H1 (cell line): ENCODE results near the gene SYVN1. TPM values are rescaled to one million over a fixed set of nuclear protein-coding genes. Genes with fewer than 3 reads are reported as not detected.

Source experiments
- CTCF ChIA-PET: fragments of 300-600 bp; sonication (Branson Sonifier 250); formaldehyde crosslinking; loops from one replicate; lab custom pipeline; 2021; ENCODE audit not compliant: partially characterized antibody; lab: Charles Lee
- POLR2A ChIA-PET: fragments of 300-600 bp; sonication (Branson Sonifier 250); formaldehyde crosslinking; loops from one replicate; lab custom pipeline; 2021; ENCODE audit warnings: inconsistent platforms; ENCODE audit not compliant: partially characterized antibody; lab: Charles Lee
- DNase-seq, 2 experiments: peaks; one replicate each; pipeline versions ENCODE4 v3.0.0 to v3.0.0-alpha.2; 2010 to 2022; ENCODE audit warnings: low spot score in 2 of 2, low read depth in 1 of 2, mixed read lengths in 1 of 2
- FAIRE-seq: peaks from 2 replicates; lab custom pipeline; 2011; peaks lifted over from hg19 to GRCh38; lab: Jason Lieb, UNC
- H2AFZ ChIP-seq: 2 replicates; pipeline ENCODE4 v1.8.1; 2012; ENCODE audit warnings: low read length, inconsistent platforms
- H2AK5ac ChIP-seq: 2 replicates; pipeline ENCODE4 v1.6.1; 2013; ENCODE audit warnings: low read depth, low read length
- H2BK120ac ChIP-seq: replicated peaks from 2 replicates; pipeline ENCODE3; 2013; ENCODE audit warnings: low read depth, low read length, inconsistent platforms
- H2BK12ac ChIP-seq: 2 replicates; pipeline ENCODE4 v1.6.1; 2013; ENCODE audit warnings: low read depth, low read length
- H2BK15ac ChIP-seq: 2 replicates; pipeline ENCODE4 v1.6.1; 2013; ENCODE audit warnings: low read length
- H2BK20ac ChIP-seq: 2 replicates; pipeline ENCODE4 v1.6.1; 2013; ENCODE audit warnings: low read length
- H2BK5ac ChIP-seq: 2 replicates; pipeline ENCODE4 v1.6.1; 2013; ENCODE audit warnings: low read depth, low read length
- H3K14ac ChIP-seq: 2 replicates; pipeline ENCODE4 v1.6.1; 2013; ENCODE audit warnings: inconsistent platforms; ENCODE audit not compliant: insufficient read length
- H3K18ac ChIP-seq: 2 replicates; pipeline ENCODE4 v1.6.1; 2013; ENCODE audit warnings: low read length; ENCODE audit errors: extremely low read depth
- H3K23ac ChIP-seq: 2 replicates; pipeline ENCODE4 v1.6.1; 2013; ENCODE audit warnings: inconsistent platforms; ENCODE audit not compliant: insufficient read length
- H3K23me2 ChIP-seq: 2 replicates; pipeline ENCODE4 v1.6.1; 2013; ENCODE audit warnings: low read depth, low read length
- H3K27ac ChIP-seq: 2 replicates; pipeline ENCODE4 v1.6.1; 2011; ENCODE audit warnings: low read depth, low read length, inconsistent platforms
- H3K27me3 ChIP-seq, 4 experiments: replicated peaks in 1 of 4; 1 replicate in 1 of 4; 2 replicates in 3 of 4; pipeline versions ENCODE4 v1.6.1 to v1.8.1; 2011 to 2013; ENCODE audit warnings: low read length in 3 of 4, mild to moderate bottlenecking in 3 of 4, inconsistent platforms in 2 of 4, mixed read lengths in 2 of 4, moderate library complexity in 1 of 4; ENCODE audit not compliant: control insufficient read depth in 3 of 4, insufficient read depth in 3 of 4; ENCODE audit errors: extremely low read depth in 1 of 4
- H3K36me3 ChIP-seq, 4 experiments: 2 replicates each; pipeline versions ENCODE4 v1.6.1 to v1.8.1; 2011 to 2013; ENCODE audit warnings: mild to moderate bottlenecking in 4 of 4, low read length in 3 of 4, moderate library complexity in 2 of 4, control low read depth in 1 of 4, inconsistent platforms in 1 of 4; ENCODE audit not compliant: insufficient read depth in 4 of 4, control insufficient read depth in 2 of 4
- H3K4ac ChIP-seq: replicated peaks from 2 replicates; pipeline ENCODE3; 2013; ENCODE audit warnings: low read length, low read depth, mixed read lengths, inconsistent platforms; ENCODE audit not compliant: insufficient read length
- H3K4me1 ChIP-seq, 4 experiments: replicated peaks in 1 of 4; 1 replicate in 1 of 4; 2 replicates in 3 of 4; pipeline versions ENCODE4 v1.6.1 to v1.8.1; 2011 to 2013; ENCODE audit warnings: low read length in 3 of 4, inconsistent platforms in 2 of 4, mixed read lengths in 1 of 4; ENCODE audit not compliant: insufficient read depth in 4 of 4, control insufficient read depth in 3 of 4
- H3K4me2 ChIP-seq, 2 experiments: 2 replicates each; pipeline versions ENCODE4 v1.6.1 to v1.8.1; 2011 to 2013; ENCODE audit warnings: low read depth in 2 of 2, low read length in 2 of 2, control low read depth in 1 of 2, inconsistent platforms in 1 of 2, mild to moderate bottlenecking in 1 of 2; ENCODE audit not compliant: insufficient read depth in 1 of 2
- H3K4me3 ChIP-seq, 4 experiments: fragments of 200-600, 300-600 bp in 1 of 4; sonication (generic), shearing (Covaris generic), sonication (Bioruptor Twin) in 1 of 4; 2 replicates each; pipeline versions ENCODE4 v1.5.1 to v1.8.1; 2011 to 2016; ENCODE audit warnings: low read length in 4 of 4, low read depth in 3 of 4, control low read depth in 2 of 4, inconsistent platforms in 2 of 4, mild to moderate bottlenecking in 2 of 4, mixed read lengths in 1 of 4, moderate library complexity in 1 of 4; ENCODE audit not compliant: insufficient read depth in 2 of 4; ENCODE audit errors: extremely low read depth in 1 of 4
- H3K56ac ChIP-seq: replicated peaks from 2 replicates; pipeline ENCODE3; 2013; ENCODE audit warnings: low read depth, mild to moderate bottlenecking, mixed read lengths, low read length, inconsistent platforms; ENCODE audit not compliant: insufficient read length
- H3K79me1 ChIP-seq: 2 replicates; pipeline ENCODE4 v1.6.1; 2013; ENCODE audit warnings: low read depth, low read length, control low read depth
- H3K79me2 ChIP-seq, 2 experiments: 2 replicates each; pipeline versions ENCODE4 v1.6.1 to v1.8.1; 2012 to 2013; ENCODE audit warnings: low read length in 2 of 2, mild to moderate bottlenecking in 2 of 2, inconsistent platforms in 1 of 2; ENCODE audit not compliant: insufficient read depth in 2 of 2, control insufficient read depth in 1 of 2
- H3K9ac ChIP-seq, 4 experiments: replicated peaks in 1 of 4; 1 replicate in 1 of 4; 2 replicates in 3 of 4; pipeline versions ENCODE4 v1.6.1 to v1.8.1; 2011 to 2013; ENCODE audit warnings: low read depth in 3 of 4, low read length in 3 of 4, control low read depth in 2 of 4, mild to moderate bottlenecking in 2 of 4, moderate library complexity in 2 of 4, inconsistent platforms in 1 of 4; ENCODE audit errors: extremely low read depth in 1 of 4
- H3K9me3 ChIP-seq, 2 experiments: 2 replicates each; pipeline versions ENCODE4 v1.6.1 to v1.8.1; 2012 to 2013; ENCODE audit warnings: mild to moderate bottlenecking in 2 of 2, moderate library complexity in 2 of 2, control low read depth in 1 of 2, inconsistent platforms in 1 of 2, low read depth in 1 of 2, low read length in 1 of 2, mixed read lengths in 1 of 2; ENCODE audit not compliant: insufficient read depth in 2 of 2
- H4K20me1 ChIP-seq, 2 experiments: replicated peaks in 1 of 2; 2 replicates each; pipeline versions ENCODE3 to v1.8.1; 2011 to 2013; ENCODE audit warnings: inconsistent platforms in 2 of 2, low read length in 2 of 2, mild to moderate bottlenecking in 1 of 2; ENCODE audit not compliant: insufficient read depth in 2 of 2, control insufficient read depth in 1 of 2
- H4K5ac ChIP-seq: 2 replicates; pipeline ENCODE4 v1.6.1; 2013; ENCODE audit warnings: low read length, low read depth, mixed read lengths, inconsistent platforms; ENCODE audit not compliant: insufficient read length
- H4K8ac ChIP-seq: 2 replicates; pipeline ENCODE4 v1.8.0; 2013; ENCODE audit warnings: mild to moderate bottlenecking, moderate library complexity, low read length, inconsistent platforms; ENCODE audit not compliant: insufficient read depth; ENCODE audit errors: extremely low read depth
- H4K91ac ChIP-seq: replicated peaks from 2 replicates; pipeline ENCODE3; 2013; ENCODE audit warnings: low read length, mixed read lengths, inconsistent platforms; ENCODE audit not compliant: insufficient read length
- ASH2L ChIP-seq: fragments of 200-600, 300-600 bp; sonication (generic); IDR thresholded peaks from one replicate; pipeline ENCODE4 v1.7.1; 2017; ENCODE audit warnings: low read length
- CHD2 ChIP-seq: IDR thresholded peaks from 2 replicates; pipeline ENCODE4 v1.6.1; 2012; ENCODE audit warnings: low read length, improper control_type of control experiment
- E2F6 ChIP-seq: IDR thresholded peaks from 2 replicates; pipeline ENCODE4 v1.6.1; 2012; ENCODE audit warnings: inconsistent platforms
- GTF2F1 ChIP-seq: IDR thresholded peaks from 2 replicates; pipeline ENCODE4 v1.6.1; 2012; ENCODE audit warnings: low read depth, low read length, improper control_type of control experiment, borderline replicate concordance
- MAFK ChIP-seq: IDR thresholded peaks from 2 replicates; pipeline ENCODE4 v1.6.1; 2012; ENCODE audit warnings: low read depth, mild to moderate bottlenecking, improper control_type of control experiment, low read length
- POLR2AphosphoS5 ChIP-seq: IDR thresholded peaks from 2 replicates; pipeline ENCODE4 v1.6.1; 2011; ENCODE audit warnings: low read depth, low read length
- SP1 ChIP-seq: IDR thresholded peaks from 2 replicates; pipeline ENCODE4 v1.6.1; 2011; ENCODE audit warnings: low read depth, low read length
- SP4 ChIP-seq: IDR thresholded peaks from 2 replicates; pipeline ENCODE4 v1.6.1; 2012; ENCODE audit warnings: low read length, inconsistent platforms
- TAF7 ChIP-seq: optimal IDR thresholded peaks from 2 replicates; pipeline ENCODE3; 2011; ENCODE audit warnings: low read depth, mild to moderate bottlenecking, inconsistent platforms, low read length, moderate library complexity, borderline replicate concordance
- TEAD4 ChIP-seq: IDR thresholded peaks from 2 replicates; pipeline ENCODE4 v1.6.1; 2012; ENCODE audit warnings: low read depth, low read length, inconsistent platforms, mixed read lengths
- YY1 ChIP-seq: IDR thresholded peaks from 2 replicates; pipeline ENCODE4 v1.6.1; 2011; ENCODE audit warnings: low read depth, mild to moderate bottlenecking, low read length
- WGBS, 2 experiments: shearing (Covaris generic) in 1 of 2; methylation state at CpG; one replicate each; pipeline versions ENCODE4 v1.1.6 to v1.1.7; 2013 to 2015; ENCODE audit warnings: low lambda C conversion rate in 2 of 2, mixed read lengths in 2 of 2, inconsistent platforms in 1 of 2, low coverage in 1 of 2, missing lambda C conversion rate in 1 of 2; ENCODE audit not compliant: insufficient replicate concordance in 2 of 2, insufficient coverage in 1 of 2, insufficient read length in 1 of 2; ENCODE audit errors: extremely low coverage in 1 of 2, missing lambda C conversion rate in 1 of 2; 5-methylcytosine and 5-hydroxymethylcytosine counted together
- polyA plus RNA-seq, 7 experiments: library from polyadenylated mRNA; depleted of rRNA in 3 of 7; stranded (reverse) in 5 of 7; unstranded in 2 of 7; fragments of >200 nt in 5 of 7; fragments of 200-250 nt in 2 of 7; gene quantifications; 1 replicate in 5 of 7; 2 replicates in 1 of 7; 4 replicates in 1 of 7; pipeline versions ENCODE4 v1.2.1 to v1.2.3, GENCODE V29; 2011 to 2013; ENCODE audit warnings: missing spikeins in 2 of 7, mixed read lengths in 2 of 7
- total RNA-seq: library from RNA; stranded (reverse); fragmentation: NEBNext Ultra II Directional; extraction: Animal tissue kit (Norgen Biotek cat#: 25700); gene quantifications from 2 replicates; pipeline ENCODE4 v1.2.1, GENCODE V29; 2021

SYVN1 gene
- total and polyA plus RNA-seq, 2 of the 8 experiments (the other 6 are each of a cell fraction or from before 2014, with no cell fraction given) = 27.8 to 29.4 TPM

- no peaks in the 10 kb centered on the region for H3K27me3 ChIP-seq
- H4K5ac ChIP-seq = peak within 1 kb of the TSS; percentile 78
- 3% methylated on average over 32 of the region's 64 CpGs; no CpG with 5 or more reads in 1 of the 2 experiments for WGBS, 2 experiments
- no peak within 1 kb of the TSS for H2AFZ ChIP-seq
- H3K79me1 ChIP-seq = peaks cover 8% of the 10 kb centered on the region
- H3K4ac ChIP-seq = no peak within 1 kb of the TSS
- peak within 1 kb of the TSS; percentile 68; the same call in 1 of the 2 replicates for H2BK12ac ChIP-seq
- H3K36me3 ChIP-seq = peaks cover 0 to 13% (median 3%) of the 10 kb centered on the region in 4 experiments; a peak in 2 of 8 replicates
- H3K79me2 ChIP-seq = peaks cover 0 to 6% of the 10 kb centered on the region in 2 experiments; a peak in 1 of 4 replicates
- peak within 1 kb of the TSS; percentile 88; the same call in 1 of the 2 replicates for H2BK5ac ChIP-seq
- 0 out of 2 replicates have a peak within 1 kb of the TSS, but pooled peaks have one; percentile 93 for H2BK20ac ChIP-seq
- H3K23me2 ChIP-seq = peaks cover 16% of the 10 kb centered on the region; the same call in 1 of the 2 replicates
- peak within 1 kb of the TSS; percentile 71 to 95 for H3K4me2 ChIP-seq
- peaks cover 0 to 21% of the 10 kb centered on the region in 2 experiments for H4K20me1 ChIP-seq
- H3K9ac ChIP-seq = peak within 1 kb of the TSS; percentile 54 to 66 (median 58)
- ChIA-PET POLR2A (interaction anchor here (0.6 to 17.4 kb wide), 41 partner anchors 9 to 1097 kb away, joined by 3 to 305 read pairs (median 3); partner anchors contain the start of genes ARL2, BATF2, CAPN1 and CDCA5), CTCF (interaction anchor here (0.5 to 7.9 kb wide), 33 partner anchors 9 to 450 kb away, joined by 3 to 85 read pairs (median 5); partner anchors contain the start of genes ARL2, CAPN1, FAU and GPHA2)
- H3K23ac ChIP-seq = no peak within 1 kb of the TSS
- no peak within 1 kb of the TSS; the same call in 1 of the 2 replicates for H2BK15ac ChIP-seq
- H4K91ac ChIP-seq = peak within 1 kb of the TSS; percentile 72
- FAIRE-seq = no peak
- H3K14ac ChIP-seq = no peak within 1 kb of the TSS
- peak within 1 kb of the TSS; percentile 42; the same call in 1 of the 2 replicates for H3K27ac ChIP-seq
- H3K9me3 ChIP-seq = no peaks in the 10 kb centered on the region
- H3K18ac ChIP-seq = peak within 1 kb of the TSS; percentile 71
- peaks cover 2 to 26% (median 19%) of the 10 kb centered on the region in 4 experiments for H3K4me1 ChIP-seq
- DNase-seq = peak; percentile 85 to 95
- H2AK5ac ChIP-seq = peak within 1 kb of the TSS; percentile 45; the same call in 1 of the 2 replicates
- H4K8ac ChIP-seq = peak within 1 kb of the TSS; percentile 47
- peak within 1 kb of the TSS; percentile 76 to 90 (median 85) for H3K4me3 ChIP-seq
- H3K56ac ChIP-seq = no peak within 1 kb of the TSS
- H2BK120ac ChIP-seq = no peak within 1 kb of the TSS
- TF ChIP-seq GTF2F1 = peak; percentile 53; the same call in 1 of the 2 replicates
- no peak; the same call in 1 of the 2 replicates for TF ChIP-seq E2F6
- TF ChIP-seq MAFK = no peak
- no peak for TF ChIP-seq CHD2
- no peak for TF ChIP-seq YY1
- TF ChIP-seq TAF7 = peak; percentile 90
- peak; percentile 66; the same call in 1 of the 2 replicates for TF ChIP-seq SP1
- peak; percentile 33; the same call in 1 of the 2 replicates for TF ChIP-seq TEAD4
- no peak for TF ChIP-seq SP4
- TF ChIP-seq POLR2AphosphoS5 = peak; percentile 92
- no peak for TF ChIP-seq ASH2L
Measured at GRCh38 chr11:65111744-65112545, 22.4 kb downstream of the SYVN1 start, which contains the start of gene TM7SF2. TM7SF2 (plus strand) TSS chr11:65111872; CDS start chr11:65112016, 144 bp downstream.
